NCI-H446 treated with DMSO at 0.1 percent for 48 hours (cell line): ENCODE data around the gene A1CF.
"Not testable (repeated sequence)": the region's sequence is repeated elsewhere in the genome, so short reads cannot be mapped to it uniquely, and the experiment has no call there.

ENCODE experiments used
- DNase-seq: peaks from one replicate; lab custom pipeline; 2025; lab: John Stamatoyannopoulos, UW

A1CF gene

GRCh38 chr10:50788951-50789945 is 96.2 kb downstream of the A1CF start:
- DNase-seq: no peak

- DNase-seq: not testable (repeated sequence)
Observed at GRCh38 chr10:50787962-50788361, 97.5 kb downstream of the A1CF start.

GRCh38 chr10:50782017-50782416 is 103.4 kb downstream of the A1CF start:
- not testable (repeated sequence) for DNase-seq

GRCh38 chr10:50780036-50780435 is 105.4 kb downstream of the A1CF start:
- not testable (repeated sequence) for DNase-seq

GRCh38 chr10:50774868-50775267 is 110.6 kb downstream of the A1CF start:
- not testable (repeated sequence) for DNase-seq

GRCh38 chr10:50772042-50772441 is 113.4 kb downstream of the A1CF start:
- DNase-seq: not testable (repeated sequence)

GRCh38 chr10:50766774-50767513 is 118.5 kb downstream of the A1CF start:
- not testable (repeated sequence) for DNase-seq
